K562 (cell line): ENCODE measurements around the gene REEP3. TPM values are rescaled to one million over a fixed set of nuclear protein-coding genes. Genes with fewer than 3 reads are reported as not detected.

ENCODE experiments used
- CBFB ChIP-seq: sonication (generic); formaldehyde crosslinking; IDR thresholded peaks from 2 replicates; pipeline ENCODE4 v1.4.0; 2020; ENCODE audit warnings: mild to moderate bottlenecking, missing genetic modification reagents
- E2F4 ChIP-seq: sonication (generic); formaldehyde crosslinking; IDR thresholded peaks from 2 replicates; pipeline ENCODE4 v1.8.0; 2022; ENCODE audit warnings: mild to moderate bottlenecking, low read depth, missing genetic modification reagents
- PCBP2 ChIP-seq: fragments of 200-400 bp; formaldehyde crosslinking; IDR thresholded peaks from 2 replicates; pipeline ENCODE4 v1.6.1; 2018; ENCODE audit warnings: low read length, low read depth, mild to moderate bottlenecking, moderate library complexity; ENCODE audit not compliant: poor library complexity, severe bottlenecking
- RAD51 ChIP-seq: fragments of 450-650 bp; IDR thresholded peaks from 2 replicates; pipeline ENCODE4 v1.7.1; 2016; ENCODE audit warnings: low read depth, mild to moderate bottlenecking, borderline replicate concordance
- SUPT5H ChIP-seq: fragments of 450-650 bp; IDR thresholded peaks from 2 replicates; pipeline ENCODE4 v1.6.1; 2016
- U2AF2 ChIP-seq: fragments of 200-400 bp; formaldehyde crosslinking; optimal IDR thresholded peaks from 2 replicates; pipeline ENCODE3; 2017; ENCODE audit warnings: low read depth, mild to moderate bottlenecking, low read length
- ZNF436 ChIP-seq: fragments of 250-450, 450-650 bp; sonication (Bioruptor Pico); formaldehyde crosslinking; IDR thresholded peaks from 2 replicates; pipeline ENCODE4 v1.7.0; 2020; ENCODE audit warnings: mild to moderate bottlenecking
- ZNF592 ChIP-seq: fragments of 450-650 bp; IDR thresholded peaks from 2 replicates; pipeline ENCODE4 v1.6.1; 2017; ENCODE audit warnings: antibody characterized with exemption, mild to moderate bottlenecking
- polyA plus RNA-seq, 8 experiments: library from polyadenylated mRNA; depleted of rRNA in 4 of 8; stranded (reverse) in 5 of 8; unstranded in 3 of 8; fragments of >200 nt; fragmentation: Nextera tagmentation in 2 of 8; fragmentation: Illumina TruSeq in 1 of 8; extraction: Ambion mirVana in 2 of 8; extraction: Trizol in 1 of 8; gene quantifications; 2 replicates each; pipeline versions ENCODE4 v1.2.1 to v1.2.3, GENCODE V29; 2011 to 2014; ENCODE audit warnings: inconsistent platforms in 1 of 8, missing spikeins in 1 of 8
- total RNA-seq, 7 experiments: library from RNA; depleted of rRNA in 6 of 7; stranded (reverse); fragments of >200 nt in 6 of 7; fragmentation: Illumina TruSeq in 2 of 7; extraction: Trizol in 2 of 7; gene quantifications; 2 replicates each; pipeline versions ENCODE4 v1.2.1 to v1.2.3, GENCODE V29; 2011 to 2021; ENCODE audit warnings: low replicate concordance in 1 of 7
- TF ChIP-seq, protein P1 (sequence below): fragments of 450-650 bp; IDR thresholded peaks from 2 replicates; pipeline ENCODE4 v1.6.1; 2016; ENCODE audit warnings: mild to moderate bottlenecking, moderate library complexity

The REEP3 gene
- total and polyA plus RNA-seq, 9 of the 15 experiments (the other 6 are each of a cell fraction or from before 2014, with no cell fraction given): 3.4 to 13.4 (median 9.2) TPM

- TF ChIP-seq RAD51: no peak
- TF ChIP-seq CBFB (CRISPR knock-in tag): 0 out of 2 replicates have a peak, but pooled peaks have one; percentile 67
- TF ChIP-seq, protein P1, sequence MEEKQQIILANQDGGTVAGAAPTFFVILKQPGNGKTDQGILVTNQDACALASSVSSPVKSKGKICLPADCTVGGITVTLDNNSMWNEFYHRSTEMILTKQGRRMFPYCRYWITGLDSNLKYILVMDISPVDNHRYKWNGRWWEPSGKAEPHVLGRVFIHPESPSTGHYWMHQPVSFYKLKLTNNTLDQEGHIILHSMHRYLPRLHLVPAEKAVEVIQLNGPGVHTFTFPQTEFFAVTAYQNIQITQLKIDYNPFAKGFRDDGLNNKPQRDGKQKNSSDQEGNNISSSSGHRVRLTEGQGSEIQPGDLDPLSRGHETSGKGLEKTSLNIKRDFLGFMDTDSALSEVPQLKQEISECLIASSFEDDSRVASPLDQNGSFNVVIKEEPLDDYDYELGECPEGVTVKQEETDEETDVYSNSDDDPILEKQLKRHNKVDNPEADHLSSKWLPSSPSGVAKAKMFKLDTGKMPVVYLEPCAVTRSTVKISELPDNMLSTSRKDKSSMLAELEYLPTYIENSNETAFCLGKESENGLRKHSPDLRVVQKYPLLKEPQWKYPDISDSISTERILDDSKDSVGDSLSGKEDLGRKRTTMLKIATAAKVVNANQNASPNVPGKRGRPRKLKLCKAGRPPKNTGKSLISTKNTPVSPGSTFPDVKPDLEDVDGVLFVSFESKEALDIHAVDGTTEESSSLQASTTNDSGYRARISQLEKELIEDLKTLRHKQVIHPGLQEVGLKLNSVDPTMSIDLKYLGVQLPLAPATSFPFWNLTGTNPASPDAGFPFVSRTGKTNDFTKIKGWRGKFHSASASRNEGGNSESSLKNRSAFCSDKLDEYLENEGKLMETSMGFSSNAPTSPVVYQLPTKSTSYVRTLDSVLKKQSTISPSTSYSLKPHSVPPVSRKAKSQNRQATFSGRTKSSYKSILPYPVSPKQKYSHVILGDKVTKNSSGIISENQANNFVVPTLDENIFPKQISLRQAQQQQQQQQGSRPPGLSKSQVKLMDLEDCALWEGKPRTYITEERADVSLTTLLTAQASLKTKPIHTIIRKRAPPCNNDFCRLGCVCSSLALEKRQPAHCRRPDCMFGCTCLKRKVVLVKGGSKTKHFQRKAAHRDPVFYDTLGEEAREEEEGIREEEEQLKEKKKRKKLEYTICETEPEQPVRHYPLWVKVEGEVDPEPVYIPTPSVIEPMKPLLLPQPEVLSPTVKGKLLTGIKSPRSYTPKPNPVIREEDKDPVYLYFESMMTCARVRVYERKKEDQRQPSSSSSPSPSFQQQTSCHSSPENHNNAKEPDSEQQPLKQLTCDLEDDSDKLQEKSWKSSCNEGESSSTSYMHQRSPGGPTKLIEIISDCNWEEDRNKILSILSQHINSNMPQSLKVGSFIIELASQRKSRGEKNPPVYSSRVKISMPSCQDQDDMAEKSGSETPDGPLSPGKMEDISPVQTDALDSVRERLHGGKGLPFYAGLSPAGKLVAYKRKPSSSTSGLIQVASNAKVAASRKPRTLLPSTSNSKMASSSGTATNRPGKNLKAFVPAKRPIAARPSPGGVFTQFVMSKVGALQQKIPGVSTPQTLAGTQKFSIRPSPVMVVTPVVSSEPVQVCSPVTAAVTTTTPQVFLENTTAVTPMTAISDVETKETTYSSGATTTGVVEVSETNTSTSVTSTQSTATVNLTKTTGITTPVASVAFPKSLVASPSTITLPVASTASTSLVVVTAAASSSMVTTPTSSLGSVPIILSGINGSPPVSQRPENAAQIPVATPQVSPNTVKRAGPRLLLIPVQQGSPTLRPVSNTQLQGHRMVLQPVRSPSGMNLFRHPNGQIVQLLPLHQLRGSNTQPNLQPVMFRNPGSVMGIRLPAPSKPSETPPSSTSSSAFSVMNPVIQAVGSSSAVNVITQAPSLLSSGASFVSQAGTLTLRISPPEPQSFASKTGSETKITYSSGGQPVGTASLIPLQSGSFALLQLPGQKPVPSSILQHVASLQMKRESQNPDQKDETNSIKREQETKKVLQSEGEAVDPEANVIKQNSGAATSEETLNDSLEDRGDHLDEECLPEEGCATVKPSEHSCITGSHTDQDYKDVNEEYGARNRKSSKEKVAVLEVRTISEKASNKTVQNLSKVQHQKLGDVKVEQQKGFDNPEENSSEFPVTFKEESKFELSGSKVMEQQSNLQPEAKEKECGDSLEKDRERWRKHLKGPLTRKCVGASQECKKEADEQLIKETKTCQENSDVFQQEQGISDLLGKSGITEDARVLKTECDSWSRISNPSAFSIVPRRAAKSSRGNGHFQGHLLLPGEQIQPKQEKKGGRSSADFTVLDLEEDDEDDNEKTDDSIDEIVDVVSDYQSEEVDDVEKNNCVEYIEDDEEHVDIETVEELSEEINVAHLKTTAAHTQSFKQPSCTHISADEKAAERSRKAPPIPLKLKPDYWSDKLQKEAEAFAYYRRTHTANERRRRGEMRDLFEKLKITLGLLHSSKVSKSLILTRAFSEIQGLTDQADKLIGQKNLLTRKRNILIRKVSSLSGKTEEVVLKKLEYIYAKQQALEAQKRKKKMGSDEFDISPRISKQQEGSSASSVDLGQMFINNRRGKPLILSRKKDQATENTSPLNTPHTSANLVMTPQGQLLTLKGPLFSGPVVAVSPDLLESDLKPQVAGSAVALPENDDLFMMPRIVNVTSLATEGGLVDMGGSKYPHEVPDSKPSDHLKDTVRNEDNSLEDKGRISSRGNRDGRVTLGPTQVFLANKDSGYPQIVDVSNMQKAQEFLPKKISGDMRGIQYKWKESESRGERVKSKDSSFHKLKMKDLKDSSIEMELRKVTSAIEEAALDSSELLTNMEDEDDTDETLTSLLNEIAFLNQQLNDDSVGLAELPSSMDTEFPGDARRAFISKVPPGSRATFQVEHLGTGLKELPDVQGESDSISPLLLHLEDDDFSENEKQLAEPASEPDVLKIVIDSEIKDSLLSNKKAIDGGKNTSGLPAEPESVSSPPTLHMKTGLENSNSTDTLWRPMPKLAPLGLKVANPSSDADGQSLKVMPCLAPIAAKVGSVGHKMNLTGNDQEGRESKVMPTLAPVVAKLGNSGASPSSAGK: peak; percentile 86
- TF ChIP-seq ZNF436 (CRISPR knock-in tag): no peak
- TF ChIP-seq SUPT5H: peak; percentile 55
- TF ChIP-seq PCBP2: no peak
- peak; percentile 73; the same call in 1 of the 2 replicates for TF ChIP-seq ZNF592
- TF ChIP-seq U2AF2: no peak
- peak; percentile 68; the same call in 1 of the 2 replicates for TF ChIP-seq E2F4 (CRISPR knock-in tag)
These were observed at the start of gene REEP3 (continued) for GRCh38 chr10:63520500-63521415.
